DND-41 (cell line): ENCODE measurements around the gene HMG20A.

Experiments
- ATAC-seq: fragments of 200-7000 bp; cut with Tn5 transposase; 3 replicates; pipeline ENCODE4 v1.9.1; 2021; ENCODE audit warnings: low read depth; ENCODE audit not compliant: insufficient read depth
- DNase-seq: peaks from one replicate; pipeline ENCODE4 v3.0.0-alpha.2; 2020
- H2AFZ ChIP-seq: 2 replicates; pipeline ENCODE4 v1.6.0; 2012; ENCODE audit warnings: low read depth, low read length
- H3K27ac ChIP-seq: 2 replicates; pipeline ENCODE4 v1.5.1; 2012; ENCODE audit warnings: low read length, inconsistent platforms
- H3K27me3 ChIP-seq: fragments of 200-600 bp; sonication (generic); 2 replicates; pipeline ENCODE4 v1.6.0; 2012; ENCODE audit warnings: low read length, mild to moderate bottlenecking, inconsistent platforms; ENCODE audit not compliant: insufficient read depth, poor library complexity
- H3K36me3 ChIP-seq: 2 replicates; pipeline ENCODE4 v1.5.1; 2012; ENCODE audit warnings: low read length, inconsistent platforms; ENCODE audit not compliant: insufficient read depth
- H3K4me1 ChIP-seq: 2 replicates; pipeline ENCODE4 v1.5.1; 2012; ENCODE audit warnings: mild to moderate bottlenecking, low read length; ENCODE audit not compliant: insufficient read depth
- H3K4me2 ChIP-seq: 2 replicates; pipeline ENCODE4 v1.6.0; 2012; ENCODE audit warnings: mild to moderate bottlenecking, moderate library complexity, low read length, inconsistent platforms; ENCODE audit not compliant: insufficient read depth
- H3K4me3 ChIP-seq, 2 experiments: fragments of 200-600 bp in 1 of 2; shearing (Covaris generic) in 1 of 2; 2 replicates each; pipeline ENCODE4 v1.5.1; 2012 to 2016; ENCODE audit warnings: inconsistent platforms in 2 of 2, low read length in 2 of 2, mild to moderate bottlenecking in 2 of 2, low read depth in 1 of 2, moderate library complexity in 1 of 2
- H3K79me2 ChIP-seq: 2 replicates; pipeline ENCODE4 v1.6.0; 2012; ENCODE audit warnings: low read length, inconsistent platforms; ENCODE audit not compliant: insufficient read depth
- H3K9ac ChIP-seq: 2 replicates; pipeline ENCODE4 v1.6.0; 2012; ENCODE audit warnings: low read depth, mild to moderate bottlenecking, inconsistent platforms, low read length, moderate library complexity
- H3K9me3 ChIP-seq: 2 replicates; pipeline ENCODE4 v1.5.1; 2012; ENCODE audit warnings: low read length, moderate library complexity, mild to moderate bottlenecking, inconsistent platforms; ENCODE audit not compliant: insufficient read depth, severe bottlenecking
- H4K20me1 ChIP-seq: 2 replicates; pipeline ENCODE4 v1.6.0; 2012; ENCODE audit warnings: low read length; ENCODE audit not compliant: insufficient read depth
- EZH2 ChIP-seq: IDR thresholded peaks from 3 replicates; pipeline ENCODE4 v1.6.1; 2012; ENCODE audit warnings: borderline replicate concordance, low read depth, mild to moderate bottlenecking, moderate library complexity, low read length, inconsistent platforms; ENCODE audit not compliant: severe bottlenecking
- TF ChIP-seq, protein P1 (sequence below): IDR thresholded peaks from 2 replicates; pipeline ENCODE4 v1.5.1; 2012; ENCODE audit warnings: borderline replicate concordance, low read length, moderate library complexity, mild to moderate bottlenecking; ENCODE audit not compliant: poor library complexity, severe bottlenecking; ENCODE audit errors: extremely low read depth

The HMG20A gene

DNA sequence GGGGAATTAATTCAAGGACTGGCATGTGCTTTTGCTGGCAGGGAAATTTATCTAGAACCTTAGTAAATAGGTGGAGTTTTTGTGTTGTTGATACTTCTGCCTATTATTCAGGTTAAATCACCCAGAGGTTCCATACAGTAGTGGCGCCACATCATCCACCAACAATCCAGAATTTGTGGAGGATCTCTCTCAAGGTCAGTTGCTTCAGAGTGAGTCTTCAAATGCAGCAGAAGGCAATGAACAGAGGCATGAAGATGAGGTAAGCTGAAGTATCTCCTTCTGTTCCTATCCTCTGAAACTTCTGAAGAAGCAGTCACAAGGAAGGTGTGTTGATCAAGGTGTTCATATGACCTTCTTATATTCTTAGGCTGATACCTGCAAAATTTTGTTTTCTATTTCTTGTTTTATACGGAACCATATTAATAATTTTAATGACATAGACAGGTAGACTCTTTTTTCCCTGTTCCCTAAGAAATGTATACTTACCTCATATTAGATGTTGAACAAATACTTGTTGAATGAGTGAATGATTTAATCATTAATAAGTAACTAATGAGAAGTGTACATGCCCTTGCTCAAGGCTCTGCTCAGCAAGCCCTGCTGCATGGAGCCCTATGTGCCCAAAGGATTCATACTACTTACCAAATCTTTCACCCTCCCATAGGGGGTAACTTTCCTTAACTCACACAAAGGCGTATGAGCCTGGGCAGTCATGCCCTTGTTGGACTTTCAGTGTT lies 43.6 kb downstream of the HMG20A start:
- Histone ChIP-seq H3K36me3 (peaks cover 60% of the 10 kb centered on the region), H3K27ac (no peak overlapping the region), H3K9ac (no peak overlapping the region), H3K27me3 (no peaks in the 10 kb centered on the region), H3K4me3 (no peak overlapping the region), H3K79me2 (no peaks in the 10 kb centered on the region), H3K9me3 (no peaks in the 10 kb centered on the region), H3K4me1 (no peaks in the 10 kb centered on the region), H3K4me2 (no peak overlapping the region), H4K20me1 (no peaks in the 10 kb centered on the region), H2AFZ (no peak overlapping the region)
- no peak for TF ChIP-seq EZH2
- TF ChIP-seq, protein P1, sequence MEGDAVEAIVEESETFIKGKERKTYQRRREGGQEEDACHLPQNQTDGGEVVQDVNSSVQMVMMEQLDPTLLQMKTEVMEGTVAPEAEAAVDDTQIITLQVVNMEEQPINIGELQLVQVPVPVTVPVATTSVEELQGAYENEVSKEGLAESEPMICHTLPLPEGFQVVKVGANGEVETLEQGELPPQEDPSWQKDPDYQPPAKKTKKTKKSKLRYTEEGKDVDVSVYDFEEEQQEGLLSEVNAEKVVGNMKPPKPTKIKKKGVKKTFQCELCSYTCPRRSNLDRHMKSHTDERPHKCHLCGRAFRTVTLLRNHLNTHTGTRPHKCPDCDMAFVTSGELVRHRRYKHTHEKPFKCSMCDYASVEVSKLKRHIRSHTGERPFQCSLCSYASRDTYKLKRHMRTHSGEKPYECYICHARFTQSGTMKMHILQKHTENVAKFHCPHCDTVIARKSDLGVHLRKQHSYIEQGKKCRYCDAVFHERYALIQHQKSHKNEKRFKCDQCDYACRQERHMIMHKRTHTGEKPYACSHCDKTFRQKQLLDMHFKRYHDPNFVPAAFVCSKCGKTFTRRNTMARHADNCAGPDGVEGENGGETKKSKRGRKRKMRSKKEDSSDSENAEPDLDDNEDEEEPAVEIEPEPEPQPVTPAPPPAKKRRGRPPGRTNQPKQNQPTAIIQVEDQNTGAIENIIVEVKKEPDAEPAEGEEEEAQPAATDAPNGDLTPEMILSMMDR: no peak
- ATAC-seq (no peak), DNase-seq (no peak)

DNA sequence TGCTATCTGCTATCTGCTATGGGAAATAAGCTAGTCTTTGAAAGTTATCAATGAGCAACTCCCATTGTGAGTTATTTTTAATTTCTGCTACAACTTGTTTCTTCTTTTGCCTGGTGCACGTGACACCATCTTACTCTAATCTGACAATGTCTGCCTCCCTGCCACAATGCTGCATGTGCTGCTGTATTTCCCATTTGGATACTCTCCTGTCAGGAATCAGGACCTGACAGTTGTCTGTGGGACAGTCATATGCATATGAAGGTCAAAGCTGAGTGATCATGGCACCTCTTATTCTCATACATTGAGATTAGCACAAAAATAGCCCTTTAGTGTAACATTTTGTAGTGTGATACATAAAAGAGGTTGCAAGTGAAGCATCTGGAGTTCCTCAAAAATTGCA lies 45.8 kb downstream of the HMG20A start:
- Histone ChIP-seq H3K9me3 (no peaks in the 10 kb centered on the region), H3K4me2 (no peak overlapping the region), H3K4me1 (no peaks in the 10 kb centered on the region), H3K4me3 (no peak overlapping the region), H3K9ac (no peak overlapping the region), H3K27me3 (no peaks in the 10 kb centered on the region), H3K79me2 (no peaks in the 10 kb centered on the region), H4K20me1 (no peaks in the 10 kb centered on the region), H3K27ac (no peak overlapping the region), H3K36me3 (peaks cover 69% of the 10 kb centered on the region), H2AFZ (no peak overlapping the region)
- TF ChIP-seq EZH2: no peak
- TF ChIP-seq, protein P1: no peak
- ATAC-seq (no peak), DNase-seq (no peak)

DNA sequence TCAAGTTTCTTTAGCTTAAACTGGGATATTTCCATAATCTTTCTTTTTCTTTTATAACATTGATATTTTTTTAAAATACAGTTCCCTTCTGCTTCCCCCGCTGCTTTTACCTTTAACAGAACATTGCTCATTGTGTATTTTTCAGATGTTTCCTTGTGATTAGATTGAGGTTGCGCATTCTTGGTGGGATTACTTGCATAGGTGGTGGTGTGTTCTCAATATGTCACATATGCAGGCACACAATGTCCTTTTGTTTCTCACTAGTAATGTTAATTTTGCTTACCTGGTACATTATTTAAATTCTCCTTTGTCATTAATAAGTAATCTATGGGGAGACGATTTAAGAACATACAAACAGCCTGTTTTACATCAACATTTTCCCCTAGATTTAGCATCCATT lies 48.2 kb downstream of the HMG20A start:
- ATAC-seq: no peak
- H3K27ac ChIP-seq: no peak overlapping the region
- no peaks in the 10 kb centered on the region for H3K27me3 ChIP-seq
- H3K9ac ChIP-seq: no peak overlapping the region
- no peak for DNase-seq
- no peak overlapping the region for H2AFZ ChIP-seq
- H3K4me1 ChIP-seq: no peaks in the 10 kb centered on the region
- H3K36me3 ChIP-seq: peaks cover 68% of the 10 kb centered on the region
- H4K20me1 ChIP-seq: no peaks in the 10 kb centered on the region
- no peak overlapping the region for H3K4me3 ChIP-seq
- H3K4me2 ChIP-seq: no peak overlapping the region
- TF ChIP-seq, protein P1: no peak
- no peak for TF ChIP-seq EZH2
- H3K9me3 ChIP-seq: no peaks in the 10 kb centered on the region
- no peaks in the 10 kb centered on the region for H3K79me2 ChIP-seq
